B cell (primary cell): ENCODE data around the gene TMEM141. TPM values are rescaled to one million over a fixed set of nuclear protein-coding genes. Genes with fewer than 3 reads are reported as not detected.

Source experiments
- ATAC-seq: fragments of 200-7000 bp; cut with Tn5 transposase; one replicate; pipeline ENCODE4 v1.10.0; 2021; ENCODE audit warnings: low read depth, mild to moderate bottlenecking, moderate number of reproducible peaks, moderate library complexity
- CTCF ChIA-PET: fragments of 350-600 bp; sonication (Branson Sonifier 250); formaldehyde crosslinking; loops from one replicate; lab custom pipeline; 2021; ENCODE audit warnings: antibody characterized with exemption, inconsistent platforms; lab: Charles Lee
- POLR2A ChIA-PET: fragments of 350-600 bp; sonication (Branson Sonifier 250); formaldehyde crosslinking; loops from one replicate; lab custom pipeline; 2021; ENCODE audit warnings: antibody characterized with exemption; lab: Charles Lee
- DNase-seq: peaks from one replicate; pipeline ENCODE4 v3.0.0; 2013
- H2AFZ ChIP-seq: 2 replicates; pipeline ENCODE4 v1.6.1; 2012; ENCODE audit warnings: mild to moderate bottlenecking, low read depth, low read length; ENCODE audit not compliant: insufficient read depth, poor library complexity, severe bottlenecking
- H3K27ac ChIP-seq, 2 donors: 1 replicate in 1 of 2; 2 replicates in 1 of 2; pipeline ENCODE4 v1.5.1; 2012 to 2013; ENCODE audit warnings: low read length in 2 of 2, mild to moderate bottlenecking in 2 of 2, moderate library complexity in 1 of 2
- H3K27me3 ChIP-seq, 4 experiments: fragments of 200-600 bp in 1 of 4; sonication (generic) in 1 of 4; replicated peaks in 1 of 4; 1 replicate in 2 of 4; 2 replicates in 2 of 4; pipeline versions ENCODE4 v1.6.1 to v1.7.0; 2013 to 2016; ENCODE audit warnings: low read length in 3 of 4, mild to moderate bottlenecking in 2 of 4, mixed read lengths in 1 of 4, moderate library complexity in 1 of 4; ENCODE audit not compliant: insufficient read depth in 4 of 4, control insufficient read depth in 3 of 4; ENCODE audit errors: control extremely low read depth in 1 of 4
- H3K36me3 ChIP-seq, 2 experiments: replicated peaks in 1 of 2; 1 replicate in 1 of 2; 2 replicates in 1 of 2; pipeline versions ENCODE4 v1.6.1 to v1.7.1; 2013; ENCODE audit warnings: low read length in 1 of 2; ENCODE audit not compliant: insufficient read depth in 2 of 2, control insufficient read depth in 1 of 2; ENCODE audit errors: control extremely low read depth in 1 of 2, extremely low read depth in 1 of 2
- H3K4me1 ChIP-seq, 2 donors: fragments of 200-600 bp in 1 of 2; sonication (generic) in 1 of 2; 1 replicate in 1 of 2; 2 replicates in 1 of 2; pipeline versions ENCODE4 v1.5.1 to v1.6.1; 2013 to 2017; ENCODE audit warnings: low read length in 2 of 2; ENCODE audit not compliant: control insufficient read depth in 2 of 2, insufficient read depth in 2 of 2
- H3K4me2 ChIP-seq: replicated peaks from 2 replicates; pipeline ENCODE3; 2012; ENCODE audit warnings: mild to moderate bottlenecking, low read depth, low read length; ENCODE audit not compliant: poor library complexity, severe bottlenecking
- H3K4me3 ChIP-seq, 5 experiments: fragments of 200-600 bp in 1 of 5; sonication (generic) in 1 of 5; 1 replicate in 3 of 5; 2 replicates in 2 of 5; pipeline versions ENCODE4 v1.5.1 to v1.7.0; 2011 to 2016; ENCODE audit warnings: low read length in 4 of 5, mild to moderate bottlenecking in 4 of 5, low read depth in 2 of 5, control low read depth in 1 of 5, moderate library complexity in 1 of 5; ENCODE audit not compliant: insufficient read depth in 1 of 5; ENCODE audit errors: control extremely low read depth in 1 of 5, extremely low read depth in 1 of 5
- H3K79me2 ChIP-seq: fragments of 200-600 bp; sonication (generic); one replicate; pipeline ENCODE4 v1.6.0; 2016; ENCODE audit warnings: low read length; ENCODE audit not compliant: control insufficient read depth, insufficient read depth
- H3K9ac ChIP-seq: fragments of 200-600 bp; sonication (generic); 2 replicates; pipeline ENCODE4 v1.6.1; 2017; ENCODE audit warnings: mild to moderate bottlenecking, low read length, moderate library complexity
- H3K9me3 ChIP-seq, 3 donors: one replicate each; pipeline versions ENCODE4 v1.6.1 to v1.7.1; 2013; ENCODE audit warnings: low read length in 2 of 3; ENCODE audit not compliant: control insufficient read depth in 2 of 3, insufficient read depth in 1 of 3; ENCODE audit errors: control extremely low read depth in 1 of 3
- H4K20me1 ChIP-seq: 2 replicates; pipeline ENCODE4 v1.6.0; 2012; ENCODE audit warnings: mild to moderate bottlenecking, low read length; ENCODE audit not compliant: insufficient read depth, control insufficient read depth, poor library complexity, severe bottlenecking
- H3K27ac Mint-ChIP-seq: one replicate; pipeline ENCODE4 v1.8.0; 2021; ENCODE audit warnings: mixed read lengths
- H3K27me3 Mint-ChIP-seq: one replicate; pipeline ENCODE4 v1.8.0; 2021; ENCODE audit warnings: mixed read lengths
- H3K4me1 Mint-ChIP-seq: one replicate; pipeline ENCODE4 v1.8.0; 2021; ENCODE audit warnings: mixed read lengths
- H3K4me3 Mint-ChIP-seq: one replicate; pipeline ENCODE4 v1.8.0; 2021; ENCODE audit warnings: mixed read lengths
- H3K9me3 Mint-ChIP-seq: one replicate; pipeline ENCODE4 v1.8.0; 2022; ENCODE audit warnings: mixed read lengths; ENCODE audit not compliant: insufficient read depth
- CTCF ChIP-seq: fragments of 200-600 bp; IDR thresholded peaks from one replicate; pipeline ENCODE4 v1.8.0; 2022; ENCODE audit warnings: antibody characterized with exemption, mild to moderate bottlenecking
- EZH2 ChIP-seq: IDR thresholded peaks from 2 replicates; pipeline ENCODE4 v1.6.1; 2012; ENCODE audit warnings: borderline replicate concordance, low read depth, mild to moderate bottlenecking, moderate library complexity, low read length; ENCODE audit not compliant: insufficient read depth, poor library complexity, severe bottlenecking
- WGBS: methylation state at CpG from one replicate; pipeline ENCODE4 v1.1.5; 2013; ENCODE audit warnings: missing lambda C conversion rate; ENCODE audit not compliant: insufficient coverage; 5-methylcytosine and 5-hydroxymethylcytosine counted together
- intact Hi-C: fragments of 100-400 bp; cut with micrococcal nuclease; formaldehyde crosslinking; loops from one replicate; pipeline ENCODE4 v1.10.0; 2022
- polyA plus RNA-seq: library from polyadenylated mRNA; depleted of rRNA; stranded (reverse); fragments of >200 nt; gene quantifications from 2 replicates; pipeline ENCODE4 v1.2.3, GENCODE V29; 2012
- total RNA-seq, 2 donors: library from RNA; stranded (reverse); fragments of 120-200 nt in 1 of 2; gene quantifications; 1 replicate in 1 of 2; 2 replicates in 1 of 2; pipeline versions ENCODE4 v1.2.3 to v1.2.4, GENCODE V29; 2013 to 2022

Gene TMEM141
- total and polyA plus RNA-seq, 2 donors (not counting 1 experiment from before 2014, with no cell fraction given) = 35.7 to 60.8 TPM

- intact Hi-C loops = no loop called here
- ATAC-seq (no peak), DNase-seq (no peak)
- H3K9me3 ChIP-seq = no peaks in the 10 kb centered on the region
- 93% methylated on average over 28 of the region's 29 CpGs for WGBS
- no peak overlapping the region for H3K9ac ChIP-seq
- H3K4me3 Mint-ChIP-seq = no peak overlapping the region
- H3K27ac ChIP-seq = no peak overlapping the region
- H3K4me2 ChIP-seq = no peak overlapping the region
- ChIA-PET POLR2A (no interaction called here), CTCF (no interaction called here)
- H3K27ac Mint-ChIP-seq = peak overlapping the region; percentile 20
- H4K20me1 ChIP-seq = peaks cover 7% of the 10 kb centered on the region
- peaks cover 8% of the 10 kb centered on the region for H3K4me1 Mint-ChIP-seq
- H2AFZ ChIP-seq = no peak overlapping the region
- peaks cover 6 to 17% of the 10 kb centered on the region in 2 donors for H3K4me1 ChIP-seq
- TF ChIP-seq EZH2 (no peak), CTCF (no peak)
- H3K27me3 Mint-ChIP-seq = no peaks in the 10 kb centered on the region
- no peaks in the 10 kb centered on the region for H3K79me2 ChIP-seq
- no peak overlapping the region for H3K4me3 ChIP-seq
- no peaks in the 10 kb centered on the region for H3K36me3 ChIP-seq
- no peaks in the 10 kb centered on the region for H3K9me3 Mint-ChIP-seq
- H3K27me3 ChIP-seq = peaks cover 0 to 5% (median 0%) of the 10 kb centered on the region in 4 experiments
Measured at GRCh38 chr9:136838314-136839228, 47.4 kb downstream of the TMEM141 start.
